Psoas muscle (tissue), 8 donors: Measurements from ENCODE around the gene MDM1. TPM values are rescaled to one million over a fixed set of nuclear protein-coding genes. Genes with fewer than 3 reads are reported as not detected.

Source experiments
- ATAC-seq, 4 donors: fragments of 200-7000 bp; cut with Tn5 transposase; one replicate each; pipeline ENCODE4 v1.9.1; 2020; ENCODE audit warnings: moderate library complexity in 3 of 4, mild to moderate bottlenecking in 2 of 4
- DNase-seq, 2 donors: peaks; one replicate each; pipeline ENCODE4 v3.0.0-alpha.2; 2020
- H3K27ac ChIP-seq: fragments of 200-600 bp; one replicate; pipeline ENCODE4 v1.8.0; 2022
- H3K27me3 ChIP-seq, 3 donors: fragments of 200-600 bp in 1 of 3; one replicate each; pipeline versions ENCODE4 v1.6.1 to v1.8.0; 2013 to 2022; ENCODE audit warnings: low read length in 2 of 3, mild to moderate bottlenecking in 2 of 3, moderate library complexity in 1 of 3; ENCODE audit not compliant: insufficient read depth in 3 of 3
- H3K36me3 ChIP-seq, 2 donors: fragments of 200-600 bp in 1 of 2; one replicate each; pipeline versions ENCODE4 v1.6.1 to v1.8.0; 2013 to 2022; ENCODE audit warnings: low read depth in 1 of 2, mild to moderate bottlenecking in 1 of 2, moderate library complexity in 1 of 2; ENCODE audit not compliant: insufficient read depth in 1 of 2
- H3K4me1 ChIP-seq: fragments of 200-600 bp; one replicate; pipeline ENCODE4 v1.8.0; 2022
- H3K4me3 ChIP-seq: fragments of 200-600 bp; one replicate; pipeline ENCODE4 v1.8.0; 2022; ENCODE audit warnings: mild to moderate bottlenecking
- H3K9me3 ChIP-seq: fragments of 200-600 bp; one replicate; pipeline ENCODE4 v1.8.0; 2022
- CTCF ChIP-seq: fragments of 200-600 bp; IDR thresholded peaks from one replicate; pipeline ENCODE4 v1.8.0; 2022; ENCODE audit warnings: antibody characterized with exemption
- WGBS, 3 donors: extraction: QIAGEN DNeasy Blood & Tissue Kit; methylation state at CpG; one replicate each; pipeline versions ENCODE4 v1.1.6 to v1.1.7; 2013; 5-methylcytosine and 5-hydroxymethylcytosine counted together
- intact Hi-C, 2 donors: fragments of 100-400 bp; cut with DNase I; formaldehyde crosslinking; loops; one replicate each; pipeline versions ENCODE4 v1.11.0 to v1.14.2; 2022
- polyA plus RNA-seq, 3 donors: library from polyadenylated mRNA; stranded (reverse); fragments of 200-250 nt; gene quantifications; one replicate each; pipeline ENCODE4 v1.2.3, GENCODE V29; 2013
- total RNA-seq, 4 donors: library from RNA; stranded (reverse); fragmentation: NEBNext Ultra II Directional in 2 of 4; extraction: Animal tissue kit (Norgen Biotek cat#: 25700) in 2 of 4; gene quantifications; one replicate each; pipeline versions ENCODE4 v1.2.1 to v1.2.4, GENCODE V29; 2021 to 2023
- donor health status: healthy with polysubstance abuse.
- donor health status: DM: no; HTN: no; CAD: no; lungs with moderate emphysema.
- donor health status: Bipolar disorder and iron deficiency.
- donor health status: healthy.
- donor health status: DM: yes; HTN: yes; CAD: no.
- donor health status: DM: no; HTN: no; CAD: no.
- donor health status: DM: no; HTN: no; CAD: no.
- donor health status: DM: yes; HTN: yes; CAD: no.

The MDM1 gene
- total and polyA plus RNA-seq, 7 donors, result 1.7 to 9.8 (median 3.5) TPM

- no peaks in the 10 kb centered on the region for H3K9me3 ChIP-seq
- H3K27me3 ChIP-seq, result no peaks in the 10 kb centered on the region
- intact Hi-C loops, result no loop called here
- H3K36me3 ChIP-seq, result no peaks in the 10 kb centered on the region
- H3K27ac ChIP-seq, result no peak overlapping the region
- WGBS, 3 donors, result 73 to 85% (median 82%) methylated on average over 3 of the region's 3 CpGs
- H3K4me3 ChIP-seq, result no peak overlapping the region
- H3K4me1 ChIP-seq, result no peaks in the 10 kb centered on the region
- ATAC-seq (no peak), DNase-seq (no peak)
- TF ChIP-seq CTCF, result no peak
Observed at GRCh38 chr12:68259318-68259940, 72.7 kb downstream of the MDM1 start.

DNA sequence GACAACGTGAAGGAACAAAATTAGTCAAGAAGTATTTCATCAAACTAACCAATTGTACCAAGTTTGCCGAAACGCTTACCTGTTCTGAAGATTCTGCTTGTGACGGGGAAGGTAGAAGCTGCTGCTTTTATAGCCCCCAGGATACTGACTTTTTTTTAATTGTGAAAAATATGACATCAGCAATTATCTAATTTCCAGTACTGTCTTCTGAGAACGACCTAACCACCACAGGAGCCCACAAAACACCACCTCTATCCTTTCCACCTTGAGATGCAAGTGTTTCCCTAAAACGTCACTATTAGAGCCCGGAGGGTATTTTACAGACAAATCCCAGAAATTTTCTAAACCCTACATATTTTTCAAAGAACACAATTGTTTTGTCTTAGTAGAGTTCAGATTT, 78.7 kb downstream of the MDM1 start, which contains the start of gene IL22:
IL22 (minus strand) TSS at position 101 of the 400 bp plus-strand sequence. CDS start 156 bp downstream, outside the sequence.
- Histone ChIP-seq H3K27me3 (no peaks in the 10 kb centered on the region), H3K27ac (no peak within 1 kb of the TSS), H3K4me1 (no peaks in the 10 kb centered on the region), H3K9me3 (no peaks in the 10 kb centered on the region), H3K4me3 (no peak within 1 kb of the TSS), H3K36me3 (no peaks in the 10 kb centered on the region)
- DNase-seq, result no peak
- intact Hi-C loops, result no loop called here
- 88 to 91% (median 90%) methylated on average over 7 of the region's 7 CpGs for WGBS, 3 donors
- no peak for TF ChIP-seq CTCF
- no peak for ATAC-seq

DNA sequence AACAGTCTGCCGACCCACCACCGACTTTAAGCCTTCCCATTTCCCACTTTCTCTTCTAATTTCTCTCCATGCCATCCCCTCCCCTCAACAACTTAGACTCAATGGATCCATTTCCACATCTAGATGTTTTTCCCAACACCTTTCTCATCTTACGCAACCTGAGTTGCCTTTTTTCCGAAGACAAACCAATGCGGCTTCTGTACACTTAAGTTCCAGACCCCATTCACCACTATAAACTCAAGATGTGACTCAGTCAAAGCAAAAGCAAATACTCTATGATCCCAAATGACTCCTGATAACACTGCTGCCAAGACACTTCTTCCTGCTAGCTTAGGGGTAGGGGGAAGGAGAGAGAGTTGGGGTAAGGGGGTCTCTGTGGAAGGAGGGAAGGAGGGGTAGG, 80.1 kb downstream of the MDM1 start:
- Histone ChIP-seq H3K27ac (no peak overlapping the region), H3K9me3 (no peaks in the 10 kb centered on the region), H3K4me3 (no peak overlapping the region), H3K36me3 (no peaks in the 10 kb centered on the region), H3K4me1 (no peaks in the 10 kb centered on the region), H3K27me3 (no peaks in the 10 kb centered on the region)
- no peak for TF ChIP-seq CTCF
- intact Hi-C loops, result no loop called here
- DNase-seq (no peak), ATAC-seq (no peak)
- WGBS, 3 donors, result 87 to 90% (median 89%) methylated on average over 5 of the region's 5 CpGs

GRCh38 chr12:68250454-68250853, 81.7 kb downstream of the MDM1 start:
- Histone ChIP-seq H3K36me3 (no peaks in the 10 kb centered on the region), H3K9me3 (no peaks in the 10 kb centered on the region), H3K4me1 (no peaks in the 10 kb centered on the region), H3K27ac (no peak overlapping the region), H3K27me3 (no peaks in the 10 kb centered on the region), H3K4me3 (no peak overlapping the region)
- ATAC-seq (no peak), DNase-seq (no peak)
- 74 to 82% (median 80%) methylated on average over 3 of the region's 3 CpGs for WGBS, 3 donors
- intact Hi-C loops, result no loop called here
- TF ChIP-seq CTCF, result no peak

GRCh38 chr12:68247785-68248184, 84.4 kb downstream of the MDM1 start:
- H3K27ac ChIP-seq, result no peak overlapping the region
- H3K4me1 ChIP-seq, result no peaks in the 10 kb centered on the region
- DNase-seq (no peak), ATAC-seq (no peak)
- no peak for TF ChIP-seq CTCF
- H3K9me3 ChIP-seq, result no peaks in the 10 kb centered on the region
- no peak overlapping the region for H3K4me3 ChIP-seq
- no peaks in the 10 kb centered on the region for H3K27me3 ChIP-seq
- H3K36me3 ChIP-seq, result no peaks in the 10 kb centered on the region
- intact Hi-C loops, result no loop called here
